ENCODE measurements around the gene TRABD2B.

TRABD2B gene

GRCh38 chr1:47871799-47872353 is 125.3 kb downstream of the TRABD2B start:
- DNase-seq, result no peak

- no peak for DNase-seq
These were observed 126.1 kb downstream of the TRABD2B start for GRCh38 chr1:47870946-47871676.

GRCh38 chr1:47870480-47870879 is 126.7 kb downstream of the TRABD2B start:
- DNase-seq, result no peak

- no peak for DNase-seq
These were observed 128.9 kb downstream of the TRABD2B start for GRCh38 chr1:47868348-47868676.

- DNase-seq, result no peak
These were observed 129.5 kb downstream of the TRABD2B start for GRCh38 chr1:47867438-47868347.

- no peak for DNase-seq
These were observed 130.4 kb downstream of the TRABD2B start for GRCh38 chr1:47866601-47867437.

- DNase-seq, result no peak
These were observed 131.2 kb downstream of the TRABD2B start for GRCh38 chr1:47865881-47866535.

GRCh38 chr1:47859092-47859743 is 138.0 kb downstream of the TRABD2B start:
- DNase-seq, result no peak

- DNase-seq, result no peak
These were observed 140.2 kb downstream of the TRABD2B start for GRCh38 chr1:47856996-47857395.

GRCh38 chr1:47855230-47855629 is 142.0 kb downstream of the TRABD2B start:
- no peak for DNase-seq

- DNase-seq, result no peak
These were observed 142.5 kb downstream of the TRABD2B start for GRCh38 chr1:47854552-47855144.

- DNase-seq, result no peak
These were observed 143.3 kb downstream of the TRABD2B start for GRCh38 chr1:47853852-47854251.

GRCh38 chr1:47853059-47853458 is 144.1 kb downstream of the TRABD2B start:
- no peak for DNase-seq

- no peak for DNase-seq
These were observed 145.0 kb downstream of the TRABD2B start for GRCh38 chr1:47852006-47852718.

- DNase-seq, result no peak
These were observed 146.7 kb downstream of the TRABD2B start for GRCh38 chr1:47850451-47850850.

- DNase-seq, result no peak
These were observed 147.5 kb downstream of the TRABD2B start for GRCh38 chr1:47849591-47850261.

- no peak for DNase-seq
These were observed 148.1 kb downstream of the TRABD2B start for GRCh38 chr1:47849005-47849521.

- DNase-seq, result no peak
These were observed 149.4 kb downstream of the TRABD2B start for GRCh38 chr1:47847763-47848162.

- no peak for DNase-seq
These were observed 152.6 kb downstream of the TRABD2B start for GRCh38 chr1:47844558-47844955.
